Stimulated activated CD4-positive, alpha-beta T cell treated with anti-CD3 and anti-CD28 coated beads, Interleukin-12 subunit alpha, Interleukin-12 subunit beta, amount 100 ng/mL, for 24 hours (primary cell): ENCODE data around the gene AHI1.
A peak's percentile ranks its signal among the peaks of the same experiment; 100 is the strongest.

ENCODE experiments used
- DNase-seq, 2 experiments: peaks; one replicate each; pipeline ENCODE4 v3.0.0-alpha.2; 2020; ENCODE audit warnings: low read depth in 2 of 2

AHI1 gene

DNA sequence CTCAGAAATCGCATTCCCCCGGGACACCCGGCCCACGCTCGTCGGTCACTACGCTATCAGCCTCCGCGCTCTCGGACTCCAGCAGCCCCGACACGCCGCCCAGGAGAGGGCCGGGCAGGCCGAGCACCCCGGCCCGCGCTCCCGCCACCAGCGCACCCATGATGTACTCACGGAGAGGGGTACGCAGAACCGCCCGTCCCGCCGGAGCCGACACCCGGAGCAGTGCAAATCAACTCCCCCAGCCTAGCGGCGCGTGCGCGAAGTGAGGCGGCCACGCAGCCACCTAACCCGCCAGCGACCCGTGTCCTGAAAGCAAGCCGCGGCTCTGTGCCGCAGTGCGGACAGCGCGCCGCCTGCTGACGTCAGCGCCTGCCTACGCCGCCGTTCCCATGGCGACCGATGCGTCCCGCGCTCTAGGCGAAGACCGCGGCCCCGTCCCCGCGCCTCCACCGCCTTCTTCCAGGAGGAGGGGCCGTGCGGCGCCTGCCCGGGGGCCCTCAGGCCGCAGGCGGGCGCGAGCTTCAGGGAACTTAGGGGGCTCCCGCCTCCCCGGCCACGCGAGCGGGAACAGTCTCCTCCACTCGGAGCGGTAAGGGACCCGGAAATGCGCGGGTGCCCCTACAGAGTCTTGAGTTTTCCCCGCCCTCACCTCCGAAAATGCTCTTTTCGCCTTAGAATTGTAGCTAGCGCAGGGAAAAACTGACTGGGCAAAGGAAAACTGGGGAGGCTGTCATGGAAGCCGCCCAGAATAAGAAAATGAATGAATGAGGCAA, at the start of gene AHI1:
AHI1 (minus strand) TSS at position 329 of the 773 bp plus-strand sequence. CDS start 5,503 bp downstream, outside the sequence.
- peak; percentile 87 to 89 for DNase-seq

DNA sequence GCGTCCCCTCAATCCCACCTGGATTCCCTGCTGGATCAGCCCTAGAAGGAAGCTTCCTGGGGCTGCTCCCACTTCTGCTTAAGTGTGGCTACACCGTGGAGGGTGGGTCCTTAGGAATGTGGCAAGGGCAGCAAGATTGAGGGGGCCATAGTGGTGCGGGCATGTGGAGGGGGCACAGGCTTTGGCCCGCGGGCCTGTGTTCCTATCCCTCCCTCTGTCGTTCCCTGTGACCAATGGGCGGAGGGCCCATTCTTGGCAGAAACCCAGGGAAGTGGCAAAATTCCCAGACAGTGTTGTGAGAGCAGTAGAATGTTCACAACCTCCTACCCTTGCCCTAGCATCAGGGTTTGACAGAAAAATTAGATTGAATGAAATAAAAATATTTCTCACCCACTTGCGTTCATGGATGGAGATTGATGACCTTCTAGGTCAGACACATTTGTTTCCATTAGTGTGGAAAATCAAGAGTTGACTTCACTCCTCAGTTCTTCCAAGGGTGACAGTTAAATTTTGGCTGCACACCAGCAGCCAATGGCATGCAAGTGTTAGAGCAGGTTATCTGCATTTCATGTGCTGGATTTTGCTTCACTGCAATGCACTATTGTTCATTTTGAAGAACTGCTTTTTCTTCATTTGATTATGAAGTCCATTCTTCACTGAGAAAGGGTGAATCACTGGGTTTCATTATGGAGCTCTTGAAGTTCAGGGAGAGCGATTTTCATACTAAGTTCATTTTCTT, 49.3 kb upstream of the AHI1 start:
- DNase-seq: no peak

DNA sequence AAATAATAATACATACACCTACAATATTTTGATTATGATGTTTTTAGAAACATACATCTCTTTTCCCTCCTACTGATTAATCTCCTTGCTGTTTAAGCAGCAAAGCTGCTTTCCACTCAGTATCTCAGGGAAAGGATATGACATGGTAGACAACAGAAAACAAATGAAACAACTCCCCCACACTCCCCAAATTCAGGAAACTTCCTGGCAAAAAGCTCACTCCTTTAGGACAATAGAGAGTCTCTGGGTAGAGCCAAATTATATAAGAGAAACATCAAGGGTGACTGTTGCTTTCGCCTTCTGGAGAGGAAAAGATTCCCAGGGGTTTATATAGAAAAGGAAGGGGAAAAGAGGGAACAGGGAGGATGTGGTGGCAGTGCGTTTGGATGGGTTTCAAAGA, 48.7 kb upstream of the AHI1 start:
- DNase-seq: no peak

DNA sequence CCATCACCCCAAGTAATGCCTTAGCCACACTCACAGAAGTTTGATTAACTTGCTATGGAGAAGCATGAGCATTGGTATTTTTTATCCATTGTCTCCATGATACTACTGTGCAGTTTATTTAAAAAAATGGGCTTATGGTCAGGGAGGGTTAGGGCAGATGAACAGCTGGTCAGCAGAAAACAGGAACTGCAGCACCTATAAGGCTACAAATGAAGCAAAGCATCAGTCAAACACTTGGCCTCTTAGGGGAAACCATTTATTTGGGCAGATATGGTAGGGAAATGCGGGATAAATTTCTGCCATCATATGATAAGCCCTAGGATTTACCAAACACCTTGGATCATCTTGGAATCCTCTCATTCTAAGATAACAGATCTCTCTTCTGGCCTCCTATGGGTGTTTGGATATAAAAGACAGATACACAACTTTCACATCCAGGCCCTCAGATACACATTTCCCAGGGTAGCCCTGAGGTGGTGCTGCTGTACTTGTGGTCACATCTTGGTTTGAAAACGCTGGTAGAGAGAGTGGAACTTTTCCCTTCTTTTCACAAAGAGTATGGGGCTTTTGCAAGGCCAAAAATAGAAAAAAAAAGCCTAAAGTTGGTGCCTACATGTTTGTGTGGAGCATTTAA, 42.8 kb upstream of the AHI1 start:
- no peak for DNase-seq

DNA sequence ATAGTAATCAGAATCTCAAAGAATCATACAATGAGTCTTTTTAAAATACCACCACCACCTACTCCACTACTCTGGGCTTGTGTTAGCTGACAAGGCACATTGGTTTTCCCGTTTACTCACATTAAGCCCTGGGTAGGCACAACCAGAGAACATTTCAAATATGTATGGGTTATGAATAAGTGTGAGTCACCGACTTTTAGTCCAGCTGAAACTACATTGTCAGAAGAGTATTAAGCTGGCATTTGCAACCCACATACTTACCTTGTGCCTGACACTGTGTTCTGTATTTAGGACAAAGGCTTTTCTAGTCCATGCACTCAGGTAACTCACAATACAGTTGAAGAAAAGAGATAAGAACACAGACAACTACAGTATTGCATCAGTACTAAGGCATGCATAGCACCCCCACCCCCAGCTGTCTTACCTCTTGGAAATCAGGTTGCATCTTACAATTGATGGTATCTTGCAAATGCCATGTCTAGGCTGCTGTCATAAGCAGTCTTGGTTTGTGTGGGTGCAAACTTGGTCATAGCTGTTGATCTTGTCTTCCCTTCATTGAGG, 40.3 kb upstream of the AHI1 start:
- peak in 1 of 2 experiments; percentile 8 for DNase-seq

DNA sequence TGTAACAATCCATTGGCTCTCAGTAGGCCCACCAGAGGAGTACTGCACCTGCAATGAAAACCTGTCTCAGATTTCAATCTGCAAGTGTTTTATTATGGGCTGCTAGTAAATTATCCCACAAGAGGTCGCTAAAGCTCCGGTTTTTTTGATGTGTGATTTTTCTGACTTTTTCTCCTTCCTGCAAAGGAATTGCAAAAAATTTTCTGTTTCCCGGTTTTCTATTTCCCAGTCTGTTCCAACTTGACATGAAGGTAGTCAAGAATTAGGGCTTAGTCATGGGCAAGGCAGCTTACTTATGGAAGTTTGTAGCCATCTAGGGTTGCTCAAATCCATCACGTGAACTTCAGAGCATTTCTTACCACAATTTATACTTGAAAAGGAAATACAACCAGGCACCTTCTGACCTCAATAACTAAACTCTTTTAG, 38.5 kb upstream of the AHI1 start:
- no peak for DNase-seq

DNA sequence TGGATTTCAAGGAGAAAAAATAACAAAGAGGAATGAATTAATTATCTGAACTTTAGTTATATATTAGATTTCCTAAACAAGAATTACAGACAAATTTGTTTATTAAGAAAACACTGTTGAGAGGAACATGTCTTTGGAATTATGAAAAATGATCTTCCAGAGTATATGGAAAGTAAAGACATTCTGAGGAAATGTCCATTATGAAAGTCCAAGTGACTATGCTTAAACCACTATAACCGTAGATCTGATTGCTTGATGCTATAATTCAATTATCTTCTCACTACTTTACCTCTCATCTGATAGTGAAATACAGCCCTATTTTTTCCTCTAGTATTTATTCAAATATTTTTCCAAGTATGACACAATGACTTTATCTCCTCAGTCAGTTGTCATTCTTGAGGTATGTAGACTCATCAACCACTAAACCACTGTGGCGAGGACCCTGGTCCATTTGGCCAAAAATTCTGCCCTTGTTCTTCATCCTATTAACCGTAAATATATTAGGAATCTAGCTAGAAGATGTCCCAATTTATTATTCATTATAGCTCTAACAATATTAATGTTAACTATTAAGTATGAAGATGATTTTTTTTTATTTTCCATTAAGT, 37.3 kb upstream of the AHI1 start:
- DNase-seq: no peak

DNA sequence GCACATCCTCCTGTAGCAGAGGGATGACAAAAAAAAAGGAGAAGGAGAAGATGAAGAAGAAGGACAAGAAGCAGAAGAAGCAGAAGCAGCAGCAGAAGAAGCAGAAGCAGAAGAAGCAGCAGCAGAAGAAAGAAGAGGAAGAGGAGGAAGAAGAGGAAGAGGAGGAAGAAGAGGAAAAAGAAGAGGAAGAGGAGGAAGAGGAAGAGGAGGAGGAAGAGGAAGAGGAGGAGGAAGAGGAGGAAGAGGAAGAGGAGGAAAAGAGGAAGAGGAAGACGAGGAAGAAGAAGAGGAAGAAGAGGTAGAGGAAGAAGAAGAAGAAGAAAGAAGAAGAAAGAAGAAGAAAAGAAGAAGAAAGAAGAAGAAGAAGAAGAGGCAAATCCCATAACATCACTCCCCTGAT, 35.0 kb upstream of the AHI1 start:
- DNase-seq: no peak

DNA sequence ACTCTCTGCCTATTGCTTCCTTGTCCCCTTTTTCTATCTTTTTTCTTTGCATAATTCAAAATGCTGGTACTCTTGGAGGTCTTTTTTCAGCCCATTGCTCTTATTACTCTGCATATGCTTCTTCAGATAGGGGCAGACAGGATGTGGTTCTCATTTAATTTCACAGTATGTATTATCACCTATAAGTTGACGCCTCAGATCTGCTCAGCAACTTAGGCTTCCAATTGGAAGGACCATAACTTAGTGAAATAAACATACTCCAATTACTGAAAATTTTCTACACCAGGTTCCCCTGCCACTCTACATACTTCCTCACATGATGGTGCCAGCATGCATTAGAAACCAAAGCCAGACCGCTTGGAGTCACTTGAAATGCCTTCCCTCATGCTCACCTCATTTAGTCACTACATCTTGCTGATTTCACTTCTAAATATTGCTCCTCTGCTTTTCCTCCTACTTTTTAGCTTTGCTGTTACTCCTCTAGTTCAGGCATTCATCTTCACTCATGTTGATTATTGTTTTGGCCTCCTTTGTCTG, 34.5 kb upstream of the AHI1 start:
- DNase-seq: no peak

DNA sequence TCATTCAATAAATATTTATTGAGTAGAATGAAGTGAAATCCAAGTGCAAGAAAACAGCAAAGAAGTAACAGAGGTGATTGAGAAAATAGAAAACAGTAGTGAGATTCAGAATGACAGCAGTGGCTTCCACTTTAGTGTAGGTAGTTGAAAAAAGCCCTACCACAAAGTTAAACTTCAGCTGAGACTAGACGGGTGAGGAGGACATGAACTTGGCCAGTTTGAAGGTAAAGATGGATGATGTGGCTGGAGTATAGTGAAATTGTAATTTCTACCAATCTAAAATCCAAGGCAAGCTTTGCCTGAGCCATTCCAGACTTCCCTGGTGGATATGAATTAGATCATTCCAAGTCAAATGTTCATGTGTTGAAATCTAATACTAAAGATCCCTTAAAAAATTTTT, 32.6 kb upstream of the AHI1 start:
- no peak for DNase-seq

DNA sequence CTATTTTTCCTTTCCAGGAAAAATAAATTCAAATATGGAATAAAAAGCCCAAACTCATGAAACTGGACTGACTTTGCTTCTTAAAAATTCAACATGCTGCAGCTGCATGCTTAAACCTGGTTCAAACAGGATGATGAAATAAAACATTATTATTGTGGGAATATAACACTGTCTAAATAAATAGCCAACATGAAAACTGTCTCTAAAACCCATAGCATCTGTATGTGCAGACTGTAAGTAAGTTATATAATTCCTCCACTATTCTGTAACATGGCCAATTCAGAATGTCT, 30.4 kb upstream of the AHI1 start:
- no peak for DNase-seq

DNA sequence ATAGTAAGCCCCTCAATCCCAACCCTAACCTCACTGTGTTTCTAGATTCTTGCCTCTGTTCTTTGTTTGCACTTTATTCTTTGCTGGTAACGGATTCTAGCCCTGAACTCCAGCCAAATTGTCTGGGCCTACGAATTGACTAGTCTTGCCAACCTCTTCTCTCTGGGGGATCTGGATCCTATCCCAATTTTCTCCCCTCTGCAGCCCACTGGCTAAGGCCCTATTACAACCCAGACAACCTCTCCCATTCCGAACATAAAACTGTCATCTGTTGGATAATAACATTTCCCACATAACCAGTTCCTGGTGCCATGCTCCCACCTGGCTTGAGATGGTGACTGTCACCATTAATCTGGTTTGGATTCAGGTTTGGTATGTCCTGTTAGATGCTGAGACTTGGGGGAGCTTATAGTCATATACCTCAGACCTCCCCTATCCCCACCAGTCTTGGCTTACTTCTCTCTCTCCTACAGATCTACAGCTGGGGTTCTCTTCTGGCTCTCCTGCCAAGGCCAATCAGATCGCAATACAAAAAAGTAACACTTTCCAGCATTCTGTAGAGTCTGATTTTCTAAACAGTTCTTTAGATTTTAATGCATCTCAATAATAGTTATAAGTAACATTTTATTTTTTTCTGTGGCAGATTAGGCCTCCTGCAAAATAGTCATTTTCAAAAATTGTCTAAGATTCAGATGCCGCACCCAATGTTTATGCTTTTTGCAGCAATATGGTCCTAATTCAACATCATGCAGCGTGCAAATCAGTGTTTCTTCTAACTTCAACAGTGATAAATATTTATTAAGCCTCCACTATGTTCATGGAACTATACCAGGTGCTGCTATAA, 29.8 kb upstream of the AHI1 start:
- DNase-seq: no peak

DNA sequence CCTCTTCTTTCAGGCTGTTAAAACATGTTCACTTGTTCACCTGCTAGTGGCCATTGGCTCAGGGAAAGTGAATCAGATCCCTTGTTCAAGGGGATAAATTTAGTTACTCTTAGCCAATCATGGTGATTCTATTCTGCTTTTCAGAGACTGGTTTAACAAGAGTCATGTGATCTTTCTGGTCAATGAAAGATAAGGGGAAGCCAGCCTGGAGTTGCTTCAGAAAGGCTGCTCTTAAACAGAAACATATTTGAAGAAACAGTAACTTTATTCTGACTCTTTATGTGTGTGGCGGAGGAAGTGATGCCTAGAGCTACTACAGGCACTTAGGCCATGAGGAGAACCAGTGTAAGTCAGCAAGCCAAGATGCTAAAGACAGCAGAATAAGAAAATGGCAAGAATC, 28.1 kb upstream of the AHI1 start:
- no peak for DNase-seq

DNA sequence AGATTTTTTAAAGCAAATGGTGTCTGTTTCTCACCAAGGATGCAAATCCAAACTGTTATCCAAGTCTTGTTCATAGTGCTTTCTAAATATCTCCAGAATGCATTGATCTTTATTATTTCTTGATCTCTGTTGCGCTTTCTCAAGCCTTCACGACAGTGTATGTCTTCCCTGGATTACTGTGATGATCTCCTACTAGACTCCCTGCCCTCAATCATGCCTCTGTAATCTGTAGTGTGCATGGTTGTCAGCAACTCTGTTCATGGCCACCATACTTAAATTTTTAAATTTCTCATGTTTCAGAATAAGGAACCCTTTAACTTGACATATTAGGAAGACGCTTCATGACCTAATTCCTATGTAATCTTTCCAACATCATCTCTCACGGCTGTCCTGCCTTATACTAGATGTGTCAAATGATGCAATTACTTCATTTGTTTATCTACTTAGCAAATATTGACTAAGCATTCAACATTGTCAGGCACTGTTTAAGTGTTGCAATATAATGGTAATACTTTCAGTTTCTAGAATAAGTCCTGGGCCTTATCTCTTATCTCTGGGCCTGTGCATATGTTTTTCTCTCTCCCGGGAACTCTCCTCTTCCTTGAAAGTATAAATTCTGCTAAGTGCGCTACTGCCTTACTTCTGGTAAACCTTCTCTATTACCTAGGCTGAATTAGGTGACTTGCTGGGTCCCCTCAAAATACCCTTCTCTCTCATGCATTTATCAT, 25.6 kb upstream of the AHI1 start:
- no peak for DNase-seq

DNA sequence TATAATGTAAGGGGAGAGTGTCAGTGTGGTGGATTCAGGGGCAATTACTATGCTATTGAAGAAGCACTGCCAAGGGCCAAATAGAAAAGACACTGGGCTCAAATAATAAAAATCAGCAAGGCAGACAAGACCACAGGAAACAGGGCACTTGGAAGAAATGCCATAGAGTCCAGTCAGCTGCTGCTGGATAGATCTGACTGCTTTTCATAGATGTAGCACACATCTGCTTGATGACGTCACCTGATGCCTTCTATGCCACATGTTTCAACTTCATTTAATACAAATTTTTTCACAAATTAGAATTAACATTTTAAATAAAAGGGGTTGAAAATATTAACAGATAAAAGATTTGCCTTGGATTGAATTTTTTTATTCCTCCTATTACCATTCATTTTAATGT, 23.9 kb upstream of the AHI1 start:
- no peak for DNase-seq

DNA sequence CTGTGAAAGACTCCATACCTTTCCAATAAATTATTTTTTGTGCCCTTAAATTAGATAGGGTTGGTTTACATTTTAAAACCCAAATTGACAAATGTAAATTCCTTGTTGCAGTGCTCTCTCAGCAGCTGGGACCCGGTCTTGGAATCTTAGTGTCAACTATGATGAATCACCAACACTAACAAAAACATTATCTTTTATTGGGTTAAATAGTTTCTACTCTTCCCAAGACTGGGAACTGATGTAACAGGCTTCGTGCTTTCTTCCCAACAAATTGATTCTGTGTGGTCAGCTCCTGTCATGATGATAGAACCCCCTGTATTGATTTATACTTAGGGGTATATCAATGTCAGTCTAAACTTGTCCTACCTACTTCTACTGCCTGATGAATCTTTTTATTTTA, 23.2 kb upstream of the AHI1 start:
- DNase-seq: no peak

DNA sequence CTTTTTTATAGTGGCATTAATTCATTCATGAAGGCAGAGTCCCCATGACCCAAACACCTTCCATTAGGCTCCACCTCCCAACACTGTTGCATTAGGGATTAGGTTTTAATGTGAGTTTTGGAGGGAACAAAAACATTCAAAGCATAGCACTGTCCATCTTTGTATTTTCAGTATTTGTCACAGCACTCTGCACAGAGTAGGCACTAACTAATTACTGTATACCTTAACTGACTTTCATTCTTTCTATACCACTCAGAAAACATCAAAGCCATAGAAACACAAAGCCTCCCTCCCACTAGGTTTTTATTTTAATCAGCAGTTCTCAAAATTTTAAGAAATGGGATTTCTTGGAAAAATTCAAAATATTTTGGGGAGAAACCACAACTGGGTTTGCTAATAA, 21.8 kb upstream of the AHI1 start:
- no peak for DNase-seq

DNA sequence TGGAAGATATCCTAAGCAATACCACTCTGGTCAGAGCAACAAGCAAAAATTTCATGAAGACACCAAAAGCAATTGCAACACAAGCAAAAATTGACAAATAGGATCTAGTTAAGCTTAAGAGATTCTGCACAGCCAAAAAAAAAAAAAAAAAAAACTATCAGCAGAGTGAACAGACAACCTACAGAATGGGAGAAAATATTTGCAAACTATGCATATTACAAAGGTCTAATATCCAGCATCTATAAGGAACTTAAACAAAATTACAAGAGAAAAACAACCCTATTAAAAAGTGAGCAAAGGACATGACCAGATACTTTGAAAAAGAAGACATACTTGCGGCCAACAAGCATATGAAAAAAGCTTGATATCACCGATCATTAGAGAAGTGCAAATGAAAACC, 20.0 kb upstream of the AHI1 start:
- no peak for DNase-seq

DNA sequence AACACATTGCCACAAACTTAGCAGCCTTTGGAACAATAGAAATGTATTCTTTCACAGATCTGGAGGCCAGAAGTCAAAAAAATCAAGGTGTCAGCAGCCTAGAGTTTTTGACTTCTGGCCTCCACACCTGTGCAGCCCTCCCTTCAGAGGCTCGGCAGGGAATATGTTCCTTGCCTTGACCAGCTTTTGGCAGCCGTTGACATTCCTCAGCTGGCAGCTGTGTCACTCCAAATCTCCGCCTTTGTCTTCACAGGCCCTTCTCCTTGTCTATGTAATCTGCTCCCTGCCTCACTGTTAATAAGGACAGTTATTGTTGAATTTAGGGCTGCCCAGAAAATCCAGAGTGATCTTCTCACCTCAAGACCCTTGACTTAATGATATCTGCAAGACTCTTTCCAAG, 17.2 kb upstream of the AHI1 start:
- no peak for DNase-seq

DNA sequence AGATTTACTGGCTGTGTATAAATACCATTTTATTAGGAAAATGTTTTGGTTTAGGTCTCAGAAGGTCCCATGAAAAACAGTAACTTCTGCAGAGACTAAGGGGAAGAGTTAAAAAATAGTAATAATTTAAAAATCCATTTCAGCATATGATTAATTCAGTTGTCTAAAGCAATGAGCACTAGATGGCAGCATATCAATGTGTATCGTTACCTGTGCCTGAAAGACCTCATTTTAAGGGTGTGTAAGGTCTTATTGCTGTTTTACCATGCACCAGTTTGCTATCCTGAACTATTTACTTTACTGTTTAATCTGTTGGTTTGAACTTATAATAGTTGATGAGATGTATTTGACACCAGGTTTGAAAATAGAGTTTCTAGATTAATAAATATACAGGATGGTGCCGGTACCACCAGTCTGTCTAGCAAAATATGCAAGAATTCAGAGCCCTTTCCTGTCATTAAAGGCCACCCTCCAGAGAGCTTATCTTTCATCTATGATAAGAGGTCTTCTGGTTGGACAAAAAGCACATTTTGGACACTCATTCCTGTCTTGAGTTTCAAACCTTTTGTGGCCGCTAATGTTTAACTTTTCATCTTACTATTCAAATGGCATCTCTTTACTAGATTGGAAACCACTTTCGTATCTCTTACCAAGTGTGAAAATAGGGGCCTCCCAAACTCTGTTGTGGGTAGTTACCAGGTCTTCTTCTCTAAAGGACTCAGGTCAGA, 8.9 kb upstream of the AHI1 start:
- no peak for DNase-seq
